Stimulated activated CD4-positive, alpha-beta T cell treated with anti-CD3 and anti-CD28 coated beads, TNF-alpha, amount 100 ng/mL, for 24 hours (primary cell): ENCODE data around the gene RNASEL.
"Not testable (repeated sequence)": the region's sequence is repeated elsewhere in the genome, so short reads cannot be mapped to it uniquely, and the experiment has no call there.

Experiments
- DNase-seq, 3 experiments: peaks; one replicate each; pipeline ENCODE4 v3.0.0-alpha.2; 2020; ENCODE audit warnings: low read depth in 3 of 3

RNASEL gene

GRCh38 chr1:182561456-182561855 is 27.6 kb downstream of the RNASEL start:
- DNase-seq, result no peak

GRCh38 chr1:182560392-182560984 is 28.6 kb downstream of the RNASEL start:
- DNase-seq, result no peak

- DNase-seq, result no peak
Observed at GRCh38 chr1:182556279-182556678, 32.8 kb downstream of the RNASEL start.

- no peak for DNase-seq
Observed at GRCh38 chr1:182555493-182555892, 33.6 kb downstream of the RNASEL start.

- DNase-seq, result no peak
Observed at GRCh38 chr1:182552527-182552926, 36.5 kb downstream of the RNASEL start.

- DNase-seq, result no peak
Observed at GRCh38 chr1:182549811-182550210, 39.2 kb downstream of the RNASEL start.

- no peak for DNase-seq
Observed at GRCh38 chr1:182549346-182549745, 39.7 kb downstream of the RNASEL start.

- DNase-seq, result no peak
Observed at GRCh38 chr1:182533896-182534295, 55.2 kb downstream of the RNASEL start.

GRCh38 chr1:182528206-182528605 is 60.9 kb downstream of the RNASEL start:
- not testable (repeated sequence) for DNase-seq

- no peak for DNase-seq
Observed at GRCh38 chr1:182527680-182528079, 61.4 kb downstream of the RNASEL start.

GRCh38 chr1:182525342-182525741 is 63.7 kb downstream of the RNASEL start:
- DNase-seq, result no peak
